NCI-H82 treated with DMSO at 0.1 percent for 48 hours (cell line): ENCODE measurements around the gene SPATA33.
"Not testable (repeated sequence)": the region's sequence is repeated elsewhere in the genome, so short reads cannot be mapped to it uniquely, and the experiment has no call there.

Source experiments
- DNase-seq: peaks from one replicate; lab custom pipeline; 2025; ENCODE audit not compliant: unreplicated experiment; lab: John Stamatoyannopoulos, UW

The SPATA33 gene

DNA sequence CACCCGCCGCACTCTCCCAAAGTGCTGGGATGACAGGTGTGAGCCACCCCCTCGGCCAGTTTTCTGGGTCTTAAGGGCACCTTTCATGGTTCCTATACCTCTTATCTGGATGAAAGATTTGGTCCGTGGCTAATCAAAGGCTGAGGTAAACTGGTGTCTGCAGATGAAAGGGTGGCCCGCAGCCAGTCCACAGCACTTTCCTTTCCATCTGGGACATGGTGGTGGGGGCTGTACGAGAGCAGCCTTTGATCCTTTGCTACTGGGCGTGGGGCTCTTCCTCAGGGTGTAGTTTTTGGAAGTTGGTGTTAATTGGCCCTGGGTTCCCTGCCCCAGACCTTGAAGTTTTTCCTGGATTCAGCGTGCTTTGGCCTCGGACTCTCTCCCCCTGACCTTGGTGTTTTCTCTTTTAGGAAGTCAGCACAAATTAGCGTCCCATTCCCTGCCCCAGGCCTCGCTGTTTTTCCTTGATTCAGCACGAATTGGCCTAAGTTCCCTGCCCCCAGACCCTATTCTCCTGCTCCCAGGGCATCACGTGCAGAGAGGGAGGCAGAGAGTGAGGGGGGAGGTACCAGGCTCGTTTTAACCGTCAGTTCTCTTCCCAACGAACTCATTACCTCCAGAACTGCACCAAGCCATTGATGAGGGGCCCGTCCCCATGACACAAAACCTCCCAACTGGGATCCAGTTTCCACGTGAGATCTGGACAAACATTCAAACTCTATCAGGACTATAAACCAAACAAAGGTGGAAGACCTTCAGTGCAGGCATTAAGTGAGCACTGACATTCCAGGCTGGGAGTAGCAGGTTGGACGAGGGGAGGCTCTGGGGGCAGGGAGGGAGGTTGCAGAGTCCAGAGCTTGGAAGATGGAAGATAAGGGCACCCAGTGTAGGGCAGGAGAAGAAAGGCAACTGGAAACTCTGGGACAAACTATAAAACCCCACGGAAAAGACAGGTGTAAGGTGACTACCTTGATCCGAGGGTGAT lies 32.6 kb upstream of the SPATA33 start:
- DNase-seq: no peak

DNA sequence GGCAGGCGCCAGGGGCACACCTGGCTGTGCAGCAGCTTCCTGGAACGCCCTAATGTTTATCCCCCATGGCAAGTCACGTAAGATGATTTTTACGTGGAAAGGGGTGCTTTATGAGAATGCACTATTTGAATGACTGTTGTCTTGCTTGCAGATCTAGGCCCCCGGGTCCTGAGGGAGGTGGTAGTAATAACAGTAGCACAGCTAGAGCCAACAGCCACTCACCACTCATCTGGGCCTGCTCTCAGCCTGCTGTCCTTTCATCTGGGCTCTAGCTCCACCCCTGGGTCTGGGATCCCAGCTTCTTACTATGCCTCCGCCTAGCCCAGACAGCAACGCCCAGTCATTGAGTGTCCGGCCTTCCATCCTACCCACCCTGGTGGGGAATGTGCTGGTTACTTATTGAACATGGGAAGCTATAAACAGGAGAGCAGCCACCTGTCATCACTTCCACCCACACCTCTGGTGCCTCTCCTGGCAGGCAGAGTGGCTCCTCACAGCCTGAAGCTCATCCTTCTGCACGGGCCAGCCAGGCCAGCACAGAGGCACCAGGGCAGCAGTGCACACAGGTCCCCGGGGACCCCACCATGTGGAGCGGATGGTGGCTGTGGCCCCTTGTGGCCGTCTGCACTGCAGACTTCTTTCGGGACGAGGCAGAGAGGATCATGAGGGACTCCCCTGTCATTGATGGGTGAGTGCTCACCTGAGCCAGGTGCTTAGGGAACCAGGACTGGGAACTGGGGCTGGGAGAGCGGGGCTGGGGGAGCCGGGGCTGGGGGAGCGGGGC lies 27.6 kb upstream of the SPATA33 start:
- DNase-seq: no peak

DNA sequence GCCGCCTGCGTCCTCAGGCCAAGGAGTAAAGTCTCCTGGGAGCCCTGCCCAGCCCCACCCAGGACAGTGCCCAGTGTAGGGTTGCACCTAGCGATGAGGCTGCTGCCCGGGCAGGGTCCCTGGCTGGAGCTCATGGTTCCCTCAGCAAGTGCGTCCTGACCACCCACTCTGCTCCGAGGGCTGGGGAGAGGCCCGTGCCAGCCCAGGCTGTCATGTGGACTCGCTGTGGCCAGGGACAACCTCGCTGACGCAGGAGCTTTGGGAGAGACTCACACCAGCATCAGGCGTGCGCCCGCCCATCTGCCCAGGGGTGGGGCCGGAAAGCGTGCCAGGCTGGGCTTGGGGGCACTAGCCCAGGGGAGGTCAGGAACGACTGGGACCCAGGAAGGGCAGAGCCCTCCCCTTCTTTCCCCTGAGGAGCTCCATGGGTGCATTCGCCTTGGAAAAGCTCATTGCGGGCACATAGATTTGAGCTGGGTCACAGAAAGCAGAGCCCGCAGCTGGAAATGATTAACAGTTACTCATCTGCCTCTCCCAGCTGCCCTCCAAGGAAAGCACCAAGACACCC lies 24.5 kb upstream of the SPATA33 start:
- no peak for DNase-seq

DNA sequence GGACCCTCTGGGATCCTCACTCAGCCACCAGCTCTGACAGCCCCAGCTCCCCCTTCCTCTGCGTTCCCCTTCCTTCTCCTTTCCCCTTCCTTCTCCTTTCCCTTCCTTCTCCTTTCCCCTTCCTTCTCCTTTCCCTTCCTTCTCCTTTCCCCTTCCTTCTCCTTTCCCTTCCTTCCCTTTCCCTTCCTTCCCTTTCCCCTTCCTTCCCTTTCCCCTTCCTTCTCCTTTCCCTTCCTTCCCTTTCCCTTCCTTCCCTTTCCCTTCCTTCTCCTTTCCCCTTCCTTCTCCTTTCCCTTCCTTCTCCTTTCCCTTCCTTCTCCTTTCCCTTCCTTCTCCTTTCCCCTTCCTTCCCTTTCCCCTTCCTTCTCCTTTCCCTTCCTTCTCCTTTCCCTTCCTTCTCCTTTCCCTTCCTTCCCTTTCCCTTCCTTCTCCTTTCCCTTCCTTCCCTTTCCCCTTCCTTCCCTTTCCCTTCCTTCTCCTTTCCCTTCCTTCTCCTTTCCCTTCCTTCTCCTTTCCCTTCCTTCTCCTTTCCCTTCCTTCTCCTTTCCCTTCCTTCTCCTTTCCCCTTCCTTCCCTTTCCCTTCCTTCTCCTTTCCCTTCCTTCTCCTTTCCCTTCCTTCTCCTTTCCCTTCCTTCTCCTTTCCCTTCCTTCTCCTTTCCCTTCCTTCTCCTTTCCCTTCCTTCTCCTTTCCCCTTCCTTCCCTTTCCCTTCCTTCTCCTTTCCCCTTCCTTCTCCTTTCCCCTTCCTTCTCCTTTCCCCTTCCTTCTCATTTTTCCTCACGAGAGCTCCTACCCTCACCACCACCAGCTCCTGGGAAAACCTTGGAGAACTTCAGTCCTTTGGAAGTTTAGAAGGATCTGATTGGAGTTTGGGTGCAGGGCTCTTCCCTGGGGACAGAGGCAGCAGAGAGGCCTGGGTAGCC lies 22.9 kb upstream of the SPATA33 start:
- DNase-seq: not testable (repeated sequence)

DNA sequence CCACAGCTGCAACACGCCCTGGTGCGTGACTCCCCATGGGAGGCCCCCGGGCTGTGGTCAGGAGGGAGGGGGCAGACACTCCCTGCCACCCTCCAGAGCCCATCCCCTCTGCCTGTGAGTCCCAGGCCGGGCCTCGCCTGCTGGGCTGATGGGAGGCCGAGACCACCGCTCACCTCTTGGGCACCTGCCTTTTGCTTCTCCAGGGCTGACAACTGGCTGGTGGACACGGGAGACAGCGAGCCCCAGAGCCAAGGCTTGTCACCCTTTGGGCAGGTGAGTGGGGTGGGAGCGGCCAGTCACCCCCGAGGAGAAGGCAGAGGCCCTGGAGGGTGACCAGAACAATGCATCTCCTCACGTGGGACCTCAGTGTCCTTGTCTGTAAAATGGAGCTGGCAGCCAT lies 21.0 kb upstream of the SPATA33 start:
- no peak for DNase-seq

DNA sequence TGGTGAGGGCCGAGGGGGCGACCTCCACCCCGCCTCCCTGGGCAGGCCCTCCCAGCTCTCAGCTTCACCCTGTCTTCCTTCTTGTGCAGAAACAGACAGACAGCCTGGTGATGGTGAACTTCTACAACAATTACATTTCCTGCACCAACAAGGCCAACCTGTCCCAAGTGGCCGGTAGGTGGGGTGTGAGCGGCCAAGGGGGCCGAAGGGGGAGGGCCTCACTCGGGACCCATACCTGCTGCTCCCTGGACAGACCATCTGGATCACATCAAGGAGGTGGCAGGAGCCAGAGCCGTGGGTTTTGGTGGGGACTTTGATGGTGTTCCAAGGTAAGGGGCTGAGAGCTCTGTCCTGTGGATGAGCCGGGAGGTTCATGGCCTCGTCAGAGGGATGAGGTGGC lies 20.3 kb upstream of the SPATA33 start:
- DNase-seq: no peak

DNA sequence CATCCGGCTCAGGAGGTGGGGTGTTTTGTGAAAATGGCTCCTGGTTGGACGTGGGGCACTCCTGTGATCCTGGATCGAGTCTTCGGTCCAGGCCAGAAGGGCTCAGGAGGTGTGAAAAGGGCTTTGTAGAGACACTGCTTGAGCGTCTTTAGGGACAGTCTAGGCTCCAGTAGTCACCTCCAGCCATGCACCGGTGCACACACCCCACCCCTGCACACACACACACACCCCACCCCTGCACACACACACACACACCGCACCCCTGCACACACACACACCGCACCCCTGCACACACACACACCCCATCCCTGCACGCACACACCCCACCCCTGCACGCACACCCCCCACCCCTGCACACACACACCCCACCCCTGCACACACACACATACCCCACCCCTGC lies 19.2 kb upstream of the SPATA33 start:
- DNase-seq: no peak

DNA sequence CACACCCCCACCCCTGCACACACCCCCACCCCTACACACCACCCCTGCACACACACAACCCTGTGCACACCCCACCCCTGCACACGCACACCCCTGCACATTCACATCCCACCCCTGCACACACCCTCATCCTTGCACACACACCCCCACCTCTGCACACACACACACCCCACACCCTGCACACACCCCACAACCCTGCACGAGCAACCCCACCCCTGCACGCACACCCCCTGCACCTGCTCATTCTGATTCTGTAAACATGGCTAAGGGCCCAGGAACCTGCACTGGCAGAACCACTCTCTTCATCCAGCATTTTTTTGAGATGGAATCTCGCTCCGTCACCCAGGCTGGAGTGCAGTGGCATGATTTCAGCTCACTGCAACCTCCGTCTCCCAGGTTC lies 18.3 kb upstream of the SPATA33 start:
- no peak for DNase-seq

DNA sequence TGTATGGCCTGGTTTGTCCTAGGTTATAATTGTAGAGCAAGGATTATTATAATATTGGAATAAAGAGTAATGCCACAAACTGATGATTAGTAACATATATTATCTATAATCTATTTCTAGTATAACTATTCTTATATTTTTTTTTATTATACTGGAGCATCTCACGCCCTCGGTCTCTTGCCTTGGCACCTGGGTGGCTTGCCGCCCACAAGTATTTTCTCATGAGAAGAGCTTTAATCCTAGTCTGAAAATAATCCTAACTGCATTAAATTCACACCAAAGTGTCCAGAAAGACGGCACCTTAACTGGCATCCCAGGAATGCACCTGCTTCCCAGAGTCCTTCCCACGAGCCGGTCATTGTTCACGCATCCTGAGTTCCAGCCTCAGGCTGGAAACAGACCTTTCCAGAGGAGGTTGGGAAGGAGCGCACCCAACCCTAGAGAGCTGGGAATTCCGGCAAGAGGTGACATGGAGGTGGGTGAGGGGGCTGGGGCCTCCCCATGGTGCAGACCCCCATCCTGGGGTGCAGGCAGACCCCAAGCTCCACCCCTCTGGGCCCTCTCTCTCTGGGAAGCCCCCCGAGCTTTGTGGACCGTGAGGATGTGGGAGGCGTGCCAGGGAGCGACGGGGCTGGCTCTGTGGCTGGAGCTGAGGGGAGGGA lies 16.0 kb upstream of the SPATA33 start:
- DNase-seq: no peak

DNA sequence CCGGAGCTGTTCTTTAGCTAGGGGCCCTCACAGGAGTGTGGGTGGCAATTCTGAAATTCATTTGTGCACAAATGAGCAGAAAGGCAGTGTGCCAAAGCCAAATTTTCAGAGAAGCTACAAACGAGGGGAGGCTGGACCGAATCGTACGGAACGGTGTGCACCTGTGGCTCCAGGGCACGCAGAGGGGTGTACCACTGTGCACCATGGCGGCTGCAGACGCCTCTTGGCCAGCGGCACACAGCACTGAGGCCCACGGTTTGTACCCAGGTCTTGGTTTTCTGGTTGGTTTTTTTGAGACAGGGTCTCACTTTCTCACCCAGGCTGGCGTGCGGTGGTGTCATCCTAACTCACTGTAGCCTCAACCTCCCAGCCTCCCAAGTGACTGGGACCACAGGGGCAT lies 15.1 kb upstream of the SPATA33 start:
- no peak for DNase-seq

DNA sequence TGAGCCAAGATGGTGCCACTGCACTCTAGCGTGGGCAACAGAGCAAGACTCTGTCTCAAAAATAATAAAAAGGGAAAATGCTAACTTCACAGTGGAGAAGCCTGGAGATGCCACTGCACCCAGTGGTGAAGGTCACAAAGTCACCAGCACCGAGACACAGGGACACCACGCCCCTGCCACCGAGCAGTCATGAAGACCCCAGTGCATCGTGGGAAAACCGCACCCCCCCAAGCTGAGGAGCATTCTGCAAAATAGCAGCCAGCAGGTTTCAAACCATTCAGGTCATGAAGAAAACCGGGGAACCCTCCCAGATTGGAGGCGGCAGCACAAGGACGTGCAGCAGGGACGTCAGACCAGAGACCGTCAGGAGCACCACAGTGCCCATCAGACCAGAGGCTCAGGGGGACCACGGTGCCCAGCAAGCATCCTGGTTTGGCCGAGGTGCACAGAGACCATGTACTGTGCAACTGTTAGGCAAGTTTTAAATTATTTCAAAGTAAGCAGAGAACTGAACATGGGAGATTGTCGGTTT lies 13.8 kb upstream of the SPATA33 start:
- DNase-seq: no peak

DNA sequence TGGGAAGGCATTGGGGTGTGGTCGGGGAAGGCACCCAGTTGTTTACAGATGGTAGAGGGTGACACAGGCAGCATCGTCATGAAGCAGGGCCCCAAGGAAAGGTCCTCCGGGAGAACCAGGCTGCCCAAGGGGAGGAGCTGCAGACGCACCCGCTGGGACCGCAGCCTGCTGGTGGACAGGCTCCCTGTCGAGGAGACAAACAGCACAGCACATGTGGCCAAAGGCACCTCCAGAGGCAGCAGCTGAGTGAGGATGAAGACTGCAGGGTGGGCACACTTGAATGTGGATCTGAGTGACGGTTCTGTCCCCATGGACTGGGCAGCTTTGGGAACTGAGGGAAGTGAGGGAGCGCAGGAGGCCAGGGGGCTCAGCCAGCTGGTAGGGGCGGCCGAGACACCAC lies 12.5 kb upstream of the SPATA33 start:
- no peak for DNase-seq

DNA sequence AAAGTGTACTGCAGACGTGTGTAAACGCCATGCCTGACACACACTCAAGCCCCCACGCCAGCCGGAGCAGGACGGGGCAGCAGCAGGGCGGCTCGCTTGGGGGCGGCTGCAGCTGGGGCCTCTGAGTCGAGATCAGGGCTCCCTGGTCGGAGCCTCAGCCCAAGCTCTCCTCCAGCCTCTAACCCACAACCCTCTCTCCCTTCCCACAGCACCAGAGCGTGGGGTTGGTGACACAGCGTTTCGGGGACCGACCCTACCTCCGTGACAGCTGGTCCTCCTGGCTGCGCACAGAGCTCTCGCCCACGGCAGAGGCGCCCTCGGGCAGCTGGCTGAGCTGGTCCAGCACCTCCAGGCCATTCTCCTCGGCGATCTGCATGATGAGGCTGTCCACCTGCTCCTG lies 11.4 kb upstream of the SPATA33 start:
- DNase-seq: no peak

DNA sequence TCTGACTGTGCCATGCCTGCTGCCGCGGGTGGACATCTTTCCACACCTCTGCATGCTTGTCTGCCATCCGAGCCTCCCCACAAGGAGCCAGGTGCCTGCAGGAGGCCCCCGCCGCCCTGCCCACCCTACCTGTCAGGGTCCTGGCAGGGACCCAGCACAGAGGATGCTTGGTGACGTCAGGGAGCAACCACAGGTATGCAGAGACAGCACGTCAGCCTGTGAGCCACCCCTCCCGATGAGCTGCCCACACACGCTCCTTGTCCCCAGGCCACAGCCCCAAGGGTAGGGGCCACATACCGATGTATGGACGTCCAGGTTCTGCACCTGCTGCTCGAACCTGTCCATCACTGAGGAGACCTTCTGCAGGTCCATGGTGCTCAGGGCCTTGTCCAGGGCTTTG lies 10.7 kb upstream of the SPATA33 start:
- DNase-seq: no peak

DNA sequence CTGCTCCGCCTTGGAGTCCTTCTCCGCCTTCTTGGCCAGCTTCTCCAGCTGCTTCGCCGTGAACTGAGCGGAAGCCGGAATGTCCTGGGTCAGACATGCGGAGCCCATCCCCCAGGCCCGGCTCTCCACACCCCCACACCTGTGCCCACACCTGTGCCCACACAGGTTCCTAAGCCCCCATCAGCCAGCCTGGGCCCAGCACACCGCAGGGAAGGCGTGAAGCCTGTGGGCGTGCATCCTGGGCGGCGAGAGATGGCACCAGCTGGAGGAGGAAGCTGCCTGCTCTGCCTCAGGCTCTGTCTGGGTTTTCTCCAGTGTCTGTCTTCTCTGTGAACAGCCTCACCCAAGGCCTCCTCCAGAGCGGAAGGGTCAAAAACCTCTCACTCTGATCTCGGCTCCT lies 6.1 kb upstream of the SPATA33 start:
- DNase-seq: no peak

DNA sequence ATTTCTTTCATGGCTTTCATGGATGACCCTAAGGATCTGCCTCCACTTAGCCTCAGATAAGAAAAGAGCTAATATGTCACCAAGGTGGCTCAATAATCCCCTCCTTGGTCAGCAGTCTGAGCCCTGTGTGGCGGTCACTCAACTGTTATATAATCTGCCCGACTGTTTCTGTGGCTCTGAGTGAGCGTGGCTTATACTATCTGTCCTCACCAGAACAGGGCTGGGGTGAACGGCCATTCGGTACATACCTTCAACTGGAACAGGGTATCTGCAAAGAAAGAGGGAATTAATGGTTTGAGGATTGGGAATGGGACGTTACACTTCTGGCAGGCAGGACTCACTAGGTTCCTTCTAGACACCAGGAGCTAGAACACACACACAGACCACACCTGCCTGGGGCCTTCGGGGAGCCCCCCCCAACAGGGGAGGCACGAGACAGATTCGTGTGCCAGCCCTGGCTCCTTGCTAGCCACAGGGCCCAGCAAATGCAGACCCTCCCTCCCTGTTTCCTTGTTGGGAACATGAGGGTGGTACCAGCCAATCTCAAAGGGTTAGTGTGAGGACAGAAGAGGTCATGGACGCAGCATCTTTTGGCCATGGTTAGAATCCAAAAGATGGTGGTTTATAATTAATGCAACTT lies 3.9 kb upstream of the SPATA33 start:
- no peak for DNase-seq

DNA sequence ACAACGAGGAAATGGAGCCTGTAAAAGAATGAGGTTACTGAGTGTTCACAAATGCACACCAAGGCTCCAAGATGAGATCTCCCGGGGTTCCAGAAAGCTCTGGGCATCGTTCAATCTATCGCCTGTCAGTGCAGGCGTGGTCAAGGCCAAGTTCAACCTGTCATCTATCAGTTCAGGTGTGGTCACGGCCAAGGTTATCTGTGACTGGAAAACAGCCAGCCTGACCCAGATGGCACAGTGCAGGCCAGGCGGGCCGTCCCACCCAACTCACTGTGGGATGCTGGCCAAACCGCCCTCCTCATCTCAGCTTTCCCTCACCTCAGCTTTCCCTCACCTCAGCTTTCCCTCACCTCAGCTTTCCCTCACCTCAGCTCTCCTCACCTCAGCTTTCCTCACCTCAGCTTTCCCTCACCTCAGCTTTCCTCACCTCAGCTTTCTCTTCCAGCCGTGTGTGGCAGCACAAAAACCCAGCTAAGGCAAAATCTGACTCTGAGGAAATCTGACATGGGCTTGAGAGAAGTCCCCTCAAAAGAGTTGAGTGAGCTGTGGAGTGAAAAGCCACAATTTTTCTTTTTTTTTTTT lies 2.5 kb upstream of the SPATA33 start:
- DNase-seq: no peak

DNA sequence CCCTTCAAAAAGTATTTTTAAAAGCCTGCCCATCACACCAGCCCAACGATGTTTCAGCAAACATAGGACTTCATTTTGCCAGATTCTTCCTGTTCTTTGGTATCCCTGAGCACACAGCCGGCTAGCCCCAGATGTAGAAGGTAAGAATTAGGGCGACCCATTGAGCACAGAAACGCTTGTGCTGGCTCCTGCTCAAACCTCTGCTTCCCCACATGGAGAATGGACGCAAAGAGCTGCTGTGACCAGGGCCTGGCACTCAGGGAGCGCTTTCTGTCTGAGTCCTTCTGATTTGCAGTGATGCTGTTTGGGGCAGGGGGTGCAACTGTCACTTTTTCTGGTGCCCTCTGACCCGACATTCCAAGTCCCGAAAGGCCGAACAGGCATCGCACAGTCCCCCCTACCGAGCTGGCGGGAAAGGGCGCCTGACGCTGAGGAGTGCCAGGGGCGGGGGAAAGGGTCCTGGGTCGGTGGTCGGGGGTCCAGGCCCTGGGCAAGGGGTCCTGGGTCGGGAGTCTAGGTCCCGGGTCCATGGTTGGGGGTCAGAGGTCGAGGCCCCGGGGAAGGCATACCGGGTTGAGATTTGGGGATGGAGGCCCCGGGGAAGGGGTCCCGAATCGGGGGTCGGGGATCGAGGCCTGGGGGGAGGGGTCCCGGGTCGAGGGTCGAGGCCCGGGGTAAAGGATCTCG lies 1.1 kb upstream of the SPATA33 start:
- DNase-seq: no peak
